SIG-M5 (cell line): ENCODE data around the gene SDCBP2.

Experiments
- DNase-seq: peaks from one replicate; lab custom pipeline; 2025; lab: John Stamatoyannopoulos, UW

SDCBP2 gene, protein sequence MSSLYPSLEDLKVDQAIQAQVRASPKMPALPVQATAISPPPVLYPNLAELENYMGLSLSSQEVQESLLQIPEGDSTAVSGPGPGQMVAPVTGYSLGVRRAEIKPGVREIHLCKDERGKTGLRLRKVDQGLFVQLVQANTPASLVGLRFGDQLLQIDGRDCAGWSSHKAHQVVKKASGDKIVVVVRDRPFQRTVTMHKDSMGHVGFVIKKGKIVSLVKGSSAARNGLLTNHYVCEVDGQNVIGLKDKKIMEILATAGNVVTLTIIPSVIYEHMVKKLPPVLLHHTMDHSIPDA

DNA sequence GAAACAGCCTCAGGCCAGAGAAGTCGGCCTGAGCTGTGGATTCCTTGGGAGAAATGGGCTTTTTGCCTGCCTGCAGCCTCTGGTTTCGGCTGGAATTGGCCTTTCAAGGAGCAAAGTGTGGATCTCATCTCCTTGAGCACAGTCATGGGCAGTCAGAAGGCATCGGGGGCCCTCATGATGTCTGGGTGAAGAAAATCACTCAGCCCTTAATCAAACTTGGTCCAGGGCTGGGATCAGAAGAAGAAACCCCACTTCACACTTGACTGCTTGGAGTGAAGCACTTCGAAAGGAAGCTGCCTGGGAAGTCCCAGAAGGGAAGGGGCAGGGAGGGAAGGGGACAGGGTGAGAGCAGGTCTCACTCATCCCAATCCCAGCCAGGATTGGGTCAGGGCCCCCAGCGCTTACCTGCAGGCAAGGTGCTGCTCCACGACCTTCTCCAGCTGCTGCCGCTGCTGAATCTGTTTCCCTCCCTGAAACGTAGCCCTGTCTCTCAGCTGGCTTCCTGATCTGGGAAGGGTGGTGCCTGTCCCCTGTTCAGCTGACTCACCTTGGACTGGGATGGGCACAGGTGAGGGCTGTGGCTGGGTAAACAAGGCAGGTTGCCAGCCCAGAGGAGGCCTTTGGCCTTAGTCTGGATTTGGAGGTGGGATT lies at the start of gene SDCBP2:
SDCBP2 (minus strand) TSS at position 460 of the 651 bp plus-strand sequence. CDS start 8,723 bp downstream, outside the sequence.
- DNase-seq, result no peak

- no peak for DNase-seq
Measured at GRCh38 chr20:1378735-1379125, 49.8 kb upstream of the SDCBP2 start.

- DNase-seq, result no peak
Measured at GRCh38 chr20:1377984-1378734, 49.2 kb upstream of the SDCBP2 start.

- DNase-seq, result no peak
Measured at GRCh38 chr20:1377341-1377871, 48.5 kb upstream of the SDCBP2 start.

DNA sequence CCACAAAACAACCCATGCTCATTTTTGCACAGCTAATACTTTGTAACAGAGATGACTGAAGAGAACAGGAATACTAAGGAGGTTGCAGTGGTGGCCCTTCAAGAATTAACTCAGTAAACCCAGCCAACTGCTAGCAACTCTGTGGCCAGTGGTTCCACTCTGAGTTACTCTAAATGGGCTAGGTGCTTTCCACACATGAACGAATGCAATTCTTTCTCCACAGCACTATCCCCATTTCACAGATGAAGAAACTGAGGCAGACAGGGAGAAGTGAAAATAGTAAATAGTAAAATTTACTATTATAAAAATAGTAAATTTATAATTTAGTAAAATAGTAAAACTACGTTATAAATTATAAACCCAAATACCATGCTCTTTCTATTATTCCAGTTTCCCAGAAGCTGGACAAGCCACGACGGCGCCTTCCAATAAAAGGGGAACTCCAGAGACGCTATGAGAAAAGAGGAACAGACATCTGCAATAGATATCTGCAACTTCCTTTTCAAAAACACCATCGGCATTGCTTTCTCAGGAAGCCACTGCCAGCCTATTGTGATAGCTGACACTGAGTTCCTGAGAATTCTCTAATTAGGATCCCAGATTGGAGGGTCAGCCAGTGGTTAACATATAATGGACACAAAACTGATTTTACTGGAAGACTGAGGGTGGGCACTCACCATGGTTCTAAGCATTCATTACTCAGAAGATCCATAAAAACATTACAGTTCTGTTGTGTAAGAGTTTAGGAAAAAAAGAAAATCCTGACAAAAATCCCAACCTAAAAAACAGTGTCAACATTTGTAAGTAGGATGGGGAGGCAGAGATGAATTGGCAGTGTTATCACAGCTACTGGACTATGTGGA lies 47.7 kb upstream of the SDCBP2 start:
- DNase-seq, result peak; percentile 68

GRCh38 chr20:1376007-1376406 lies 47.1 kb upstream of the SDCBP2 start:
- DNase-seq, result no peak

GRCh38 chr20:1375515-1375914 lies 46.6 kb upstream of the SDCBP2 start:
- no peak for DNase-seq

- no peak for DNase-seq
Measured at GRCh38 chr20:1374246-1374645, 45.3 kb upstream of the SDCBP2 start.

DNA sequence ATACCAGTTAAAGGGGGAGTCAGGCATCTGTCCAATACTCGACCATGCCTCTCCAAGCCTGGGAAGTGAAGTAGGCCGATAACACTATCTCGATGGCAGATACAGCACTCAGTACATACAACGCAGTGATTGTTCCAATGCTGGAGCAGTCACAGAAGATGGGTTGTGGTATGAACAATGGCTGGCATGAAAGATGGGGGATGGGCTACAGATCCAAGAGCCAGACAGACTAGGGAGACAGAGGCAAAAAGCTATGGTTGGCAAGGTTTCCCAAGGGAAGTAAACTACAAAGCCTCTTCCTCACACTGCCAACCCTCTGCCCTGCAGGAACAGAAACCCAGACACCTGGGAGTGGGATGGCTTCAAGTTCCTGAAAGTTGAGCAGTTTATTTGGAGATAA lies 44.7 kb upstream of the SDCBP2 start:
- no peak for DNase-seq

- no peak for DNase-seq
Measured at GRCh38 chr20:1373036-1373435, 44.1 kb upstream of the SDCBP2 start.

DNA sequence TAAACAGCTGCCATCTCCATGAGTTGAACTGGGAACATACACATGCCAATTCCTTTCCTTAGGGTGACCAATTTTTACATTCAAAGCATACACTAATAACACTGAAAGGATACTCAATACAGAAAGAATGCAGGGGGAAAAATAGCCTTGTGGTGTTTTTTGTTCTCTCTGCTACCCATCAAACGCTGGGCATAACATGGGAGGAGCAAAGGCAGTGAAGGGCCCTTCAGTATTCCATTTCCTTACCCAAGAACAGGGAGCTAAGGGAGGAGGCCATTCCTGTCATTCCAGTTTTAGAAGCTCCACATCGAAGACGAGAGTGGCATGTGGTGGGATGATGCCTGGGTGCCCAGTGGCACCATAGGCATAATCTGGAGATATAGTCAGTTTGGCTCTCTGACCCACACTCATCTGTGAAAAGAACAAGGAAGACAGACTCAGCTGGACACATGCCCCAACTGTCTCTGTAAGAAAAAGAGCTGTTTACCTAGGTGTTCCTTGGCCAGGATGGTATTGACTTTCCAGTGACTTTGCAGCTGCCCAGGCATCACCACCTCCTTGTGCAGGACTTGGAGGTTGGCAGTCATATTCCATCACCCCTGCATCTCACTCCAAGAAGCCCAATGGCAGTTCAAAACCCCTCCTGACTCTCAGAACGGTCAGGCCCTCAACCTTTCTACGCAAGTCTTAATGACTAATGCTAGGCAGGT lies 43.0 kb upstream of the SDCBP2 start:
- DNase-seq, result no peak

DNA sequence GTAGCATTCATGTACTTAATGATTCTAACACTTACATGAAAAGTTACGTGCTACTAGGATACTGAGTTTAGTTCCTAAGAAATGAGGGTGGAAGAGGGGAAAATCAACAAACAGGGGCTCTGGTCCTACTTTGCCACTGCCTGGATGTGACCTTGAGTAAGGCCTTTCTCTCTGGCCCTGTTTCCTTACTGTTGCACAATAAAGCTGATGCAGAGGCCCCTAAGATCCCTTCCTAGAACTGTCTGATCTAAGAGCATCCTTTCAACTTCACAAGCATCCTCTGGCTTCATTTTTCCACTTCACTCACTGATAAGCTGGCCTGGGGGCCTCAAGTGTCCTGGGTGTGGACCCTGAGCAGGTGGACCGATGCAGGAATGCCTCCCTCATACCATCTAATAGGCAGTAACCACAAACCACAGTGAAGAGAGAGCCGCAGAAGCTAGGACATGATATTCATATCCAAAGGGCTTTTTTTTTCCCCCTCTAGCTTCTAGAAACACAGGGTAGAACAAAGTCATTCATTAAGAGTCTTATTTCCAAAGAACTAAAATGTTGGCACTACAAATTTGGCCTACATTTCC lies 42.4 kb upstream of the SDCBP2 start:
- no peak for DNase-seq

DNA sequence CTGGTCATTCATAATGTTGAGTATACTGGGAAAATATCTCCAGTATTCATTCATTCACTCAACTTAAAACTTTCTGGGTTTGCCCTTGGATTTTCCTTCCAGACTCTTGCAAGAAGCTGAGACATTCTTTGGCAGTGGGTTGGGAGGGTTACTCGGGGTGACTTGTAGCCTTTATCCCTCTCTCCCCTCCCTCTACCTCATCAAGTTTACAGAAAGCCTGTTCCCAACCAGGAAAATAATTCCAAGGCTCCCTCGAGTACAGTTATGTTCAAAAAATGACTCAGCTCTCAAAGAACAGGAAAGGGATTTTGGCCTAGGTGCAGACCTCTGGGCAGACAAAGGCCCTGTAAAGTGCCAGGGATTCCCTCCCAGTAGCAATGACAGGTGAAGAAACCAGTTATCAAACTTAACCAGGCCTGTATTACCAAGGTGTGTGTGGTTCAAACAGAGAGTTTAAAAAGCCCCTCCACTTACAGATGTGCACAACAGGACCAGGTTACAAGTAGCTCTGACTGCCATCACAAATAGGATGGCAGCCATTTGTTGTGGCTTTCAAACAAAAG lies 41.7 kb upstream of the SDCBP2 start:
- no peak for DNase-seq

DNA sequence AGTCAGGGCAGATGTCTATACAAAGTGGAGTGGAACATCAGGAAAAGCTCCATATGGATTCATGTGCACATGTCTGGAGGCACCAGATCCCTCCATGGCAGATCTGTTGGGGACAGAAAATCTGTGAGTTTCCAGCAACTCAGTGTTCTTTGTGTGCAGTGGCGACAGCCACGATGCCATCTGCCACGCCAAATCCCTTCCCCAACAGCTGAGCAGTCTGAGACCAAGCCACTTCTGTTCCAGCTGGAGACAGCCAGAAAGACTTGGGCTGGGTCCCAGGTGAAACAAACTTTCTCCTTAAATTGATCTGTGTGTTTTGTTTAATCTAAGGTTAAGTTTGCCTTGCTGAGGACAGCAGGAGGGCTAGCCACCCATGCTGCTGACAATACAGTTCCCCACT lies 41.0 kb upstream of the SDCBP2 start:
- DNase-seq, result no peak

DNA sequence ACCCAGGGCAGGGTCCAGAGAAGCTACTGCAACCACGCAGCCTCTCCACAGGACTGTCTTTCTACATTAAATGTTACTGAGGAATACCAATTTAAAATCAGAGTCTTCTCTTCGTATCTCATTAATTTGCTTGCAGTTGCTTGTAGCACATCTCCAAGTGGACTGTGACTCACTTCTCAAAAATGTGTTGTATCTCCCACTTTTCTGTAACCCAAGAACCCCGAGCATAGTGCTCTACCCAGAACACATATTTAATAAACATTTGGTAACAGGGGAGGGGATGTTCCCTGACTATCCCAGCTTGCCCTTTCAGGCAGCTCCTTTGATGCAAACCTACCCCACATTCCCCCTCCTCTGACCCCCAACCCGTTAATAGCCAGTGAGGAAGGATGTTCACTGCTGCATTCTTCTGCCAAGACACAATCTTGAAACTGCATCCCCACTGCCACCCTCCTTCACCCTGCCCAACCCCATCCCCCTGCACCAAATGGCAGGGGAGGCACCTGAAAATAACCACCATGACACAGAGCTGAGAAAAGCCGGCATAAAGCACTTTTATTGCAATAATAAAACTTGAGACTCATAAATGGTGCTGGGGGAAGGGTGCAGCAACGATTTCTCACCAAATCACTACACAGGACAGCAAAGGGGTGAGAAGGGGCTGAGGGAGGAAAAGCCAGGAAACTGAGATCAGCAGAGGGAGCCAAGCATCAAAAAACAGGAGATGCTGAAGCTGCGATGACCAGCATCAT lies 39.7 kb upstream of the SDCBP2 start:
- no peak for DNase-seq

DNA sequence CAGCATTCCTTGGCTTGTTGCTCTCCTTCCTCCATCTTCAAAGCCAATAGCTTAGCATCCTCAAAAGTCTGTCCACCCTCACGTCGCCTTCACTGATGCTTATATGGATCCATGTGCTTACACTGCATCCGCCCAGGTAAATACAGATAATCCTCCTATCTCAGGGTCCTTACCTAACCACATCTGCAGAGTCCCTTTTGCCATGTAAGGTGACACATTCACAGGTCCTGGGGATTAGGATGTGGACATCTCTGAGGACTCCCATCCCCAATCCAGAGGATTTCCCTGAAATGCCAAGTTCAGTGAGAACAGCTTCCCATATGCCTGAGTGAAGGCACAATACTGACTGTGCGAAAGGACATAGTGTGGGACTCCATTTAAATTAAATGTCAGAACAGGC lies 38.5 kb upstream of the SDCBP2 start:
- no peak for DNase-seq

DNA sequence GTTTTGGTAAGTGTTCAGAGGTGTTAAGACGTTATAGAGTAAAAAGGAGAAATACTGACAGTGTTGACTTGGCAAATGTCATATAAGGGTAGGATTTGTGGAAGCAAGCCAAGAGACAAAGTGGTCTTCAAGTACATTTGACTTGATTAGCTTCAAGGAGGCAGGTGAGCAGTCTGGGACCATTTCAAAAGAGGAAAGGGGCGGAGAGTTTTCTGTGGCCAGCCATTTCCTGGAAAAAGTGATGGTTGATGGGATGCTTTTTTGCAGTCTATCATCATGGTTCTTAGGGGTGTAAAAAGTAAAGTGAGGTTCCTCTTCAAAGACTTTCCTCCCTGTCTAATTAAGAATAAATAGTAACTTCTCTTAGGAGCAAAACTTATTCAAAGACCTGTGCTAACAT lies 35.2 kb upstream of the SDCBP2 start:
- DNase-seq, result no peak

DNA sequence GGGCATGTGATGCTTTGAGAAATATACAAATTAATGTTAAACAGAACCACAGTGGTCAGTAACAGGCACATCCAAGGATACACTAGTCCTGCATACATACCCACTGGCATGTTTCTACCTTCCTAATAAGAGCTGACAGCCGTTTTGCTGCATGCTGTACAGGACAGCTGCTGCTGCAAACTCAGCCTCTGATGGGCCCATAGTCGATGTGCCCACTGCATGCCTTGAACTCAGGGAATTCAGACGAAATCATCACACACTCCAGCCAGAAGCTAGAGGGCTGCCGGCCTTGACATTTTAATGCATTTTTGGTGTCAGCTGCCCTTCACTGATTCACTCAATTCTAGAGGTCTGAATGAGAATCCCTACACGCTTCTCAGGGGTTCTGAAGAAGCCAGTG lies 34.6 kb upstream of the SDCBP2 start:
- DNase-seq, result no peak

DNA sequence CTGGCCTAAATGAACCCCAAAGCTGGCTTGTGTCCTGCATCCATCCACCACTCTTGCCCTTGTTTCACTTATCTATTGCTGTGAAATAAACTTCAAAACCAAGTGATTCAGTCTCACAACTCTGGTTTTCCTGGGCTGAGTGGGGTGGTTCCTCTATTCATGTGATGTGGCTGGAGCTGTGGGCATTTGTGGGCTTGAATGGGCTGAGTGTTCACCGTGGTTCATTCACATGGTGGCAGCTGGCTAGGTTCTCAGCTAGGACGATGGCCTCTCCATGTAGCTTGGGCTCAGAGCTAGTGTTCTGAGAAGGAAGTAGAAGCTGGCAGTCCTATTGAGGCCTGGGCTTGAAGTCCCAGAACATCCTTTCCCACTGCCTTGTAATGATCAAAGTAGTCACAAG lies 33.5 kb upstream of the SDCBP2 start:
- no peak for DNase-seq
